A549 (cell line): Measurements from ENCODE around the gene NMT1.

Experiments used
- BCL3 ChIP-seq: fragments of >200 bp; sonication (Bioruptor Twin); formaldehyde crosslinking; IDR thresholded peaks from 3 replicates; pipeline ENCODE4 v1.6.1; 2016
- BHLHE40 ChIP-seq: IDR thresholded peaks from 2 replicates; pipeline ENCODE4 v1.6.1; 2012; ENCODE audit warnings: low read depth, low read length, inconsistent platforms
- CEBPB ChIP-seq, 2 experiments: fragments of >200 bp in 1 of 2; sonication (Bioruptor Twin) in 1 of 2; formaldehyde crosslinking in 1 of 2; IDR thresholded peaks; 2 replicates each; pipeline ENCODE4 v1.6.1; 2012 to 2016
- CHD2 ChIP-seq: fragments of 150-350 bp; IDR thresholded peaks from 2 replicates; pipeline ENCODE4 v1.6.1; 2014; ENCODE audit warnings: low read length; ENCODE audit not compliant: partially characterized antibody
- CTCF ChIP-seq: fragments of >200 bp; sonication (Bioruptor Twin); formaldehyde crosslinking; IDR thresholded peaks from 3 replicates; pipeline ENCODE4 v1.5.1; 2016
- ELK1 ChIP-seq: fragments of 150-350 bp; IDR thresholded peaks from 2 replicates; pipeline ENCODE4 v1.6.1; 2014; ENCODE audit warnings: low read depth, mild to moderate bottlenecking, low read length
- EP300 ChIP-seq, 2 experiments: fragments of >200 bp; sonication (Bioruptor Twin); formaldehyde crosslinking; IDR thresholded peaks; 2 replicates in 1 of 2; 3 replicates in 1 of 2; pipeline ENCODE4 v1.6.1; 2016 to 2017
- HDAC2 ChIP-seq: fragments of 200-600 bp; sonication (generic); IDR thresholded peaks from 2 replicates; pipeline ENCODE4 v1.6.1; 2016
- NR3C1 ChIP-seq: fragments of >200 bp; sonication (Bioruptor Twin); formaldehyde crosslinking; IDR thresholded peaks from 3 replicates; pipeline ENCODE4 v1.6.1; 2017
- POLR2A ChIP-seq: IDR thresholded peaks from 2 replicates; pipeline ENCODE4 v1.6.1; 2012; ENCODE audit warnings: mild to moderate bottlenecking, low read length
- RAD21 ChIP-seq, 2 experiments: fragments of >200 bp in 1 of 2; sonication (Bioruptor Twin) in 1 of 2; formaldehyde crosslinking in 1 of 2; IDR thresholded peaks in 1 of 2; conservative IDR thresholded peaks in 1 of 2; 2 replicates in 1 of 2; 3 replicates in 1 of 2; pipeline ENCODE4 v1.6.1; 2012 to 2018; ENCODE audit warnings: inconsistent platforms in 1 of 2
- REST ChIP-seq: fragments of 200-600 bp; sonication (generic); IDR thresholded peaks from 2 replicates; pipeline ENCODE4 v1.6.1; 2016; ENCODE audit warnings: antibody characterized with exemption, mild to moderate bottlenecking, moderate library complexity
- TF ChIP-seq, protein P1 (sequence below): IDR thresholded peaks from 2 replicates; pipeline ENCODE4 v1.6.1; 2012
- TF ChIP-seq, protein P2 (sequence below): IDR thresholded peaks from 2 replicates; pipeline ENCODE4 v1.6.1; 2012; ENCODE audit warnings: low read depth, borderline replicate concordance

GRCh38 chr17:45117848-45118646, 56.9 kb downstream of the NMT1 start:
- TF ChIP-seq REST = no peak
- TF ChIP-seq CTCF = no peak
- TF ChIP-seq BCL3 = no peak
- no peak for TF ChIP-seq ELK1
- TF ChIP-seq RAD21 (conservative IDR thresholded peaks at IDR 0.05 in 1 of 2, IDR thresholded peaks at IDR 0.05 in 1 of 2) = no peak
- no peak for TF ChIP-seq CHD2
- TF ChIP-seq, protein P1, sequence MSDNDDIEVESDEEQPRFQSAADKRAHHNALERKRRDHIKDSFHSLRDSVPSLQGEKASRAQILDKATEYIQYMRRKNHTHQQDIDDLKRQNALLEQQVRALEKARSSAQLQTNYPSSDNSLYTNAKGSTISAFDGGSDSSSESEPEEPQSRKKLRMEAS = no peak
- no peak for TF ChIP-seq EP300 (IDR thresholded peaks at IDR 0.05)
- TF ChIP-seq BHLHE40 = no peak
- TF ChIP-seq CEBPB (IDR thresholded peaks at IDR 0.05) = no peak
- TF ChIP-seq POLR2A = no peak
- TF ChIP-seq NR3C1 = no peak
- no peak for TF ChIP-seq HDAC2
- TF ChIP-seq, protein P2, sequence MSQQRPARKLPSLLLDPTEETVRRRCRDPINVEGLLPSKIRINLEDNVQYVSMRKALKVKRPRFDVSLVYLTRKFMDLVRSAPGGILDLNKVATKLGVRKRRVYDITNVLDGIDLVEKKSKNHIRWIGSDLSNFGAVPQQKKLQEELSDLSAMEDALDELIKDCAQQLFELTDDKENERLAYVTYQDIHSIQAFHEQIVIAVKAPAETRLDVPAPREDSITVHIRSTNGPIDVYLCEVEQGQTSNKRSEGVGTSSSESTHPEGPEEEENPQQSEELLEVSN = no peak
